Kidney (tissue), 14 donors: ENCODE results near the gene MRM3. TPM values are rescaled to one million over a fixed set of nuclear protein-coding genes. Genes with fewer than 3 reads are reported as not detected.

Source experiments
- DNase-seq, 5 donors: peaks; one replicate each; pipeline ENCODE4 v3.0.0-alpha.2; 2013 to 2020
- FAIRE-seq: peaks from 2 replicates; lab custom pipeline; 2012; peaks lifted over from hg19 to GRCh38; lab: Jason Lieb, UNC
- H3K27ac ChIP-seq, 2 donors: one replicate each; pipeline ENCODE4 v1.7.0; 2013; ENCODE audit warnings: low read depth in 2 of 2, low read length in 2 of 2, inconsistent platforms in 1 of 2
- H3K27me3 ChIP-seq: one replicate; pipeline ENCODE4 v1.7.1; 2013; ENCODE audit warnings: low read length, inconsistent platforms; ENCODE audit not compliant: control insufficient read depth, insufficient read depth
- H3K36me3 ChIP-seq, 3 donors: one replicate each; pipeline versions ENCODE4 v1.7.0 to v1.7.1; 2013; ENCODE audit warnings: low read length in 3 of 3, control low read depth in 1 of 3, inconsistent platforms in 1 of 3; ENCODE audit not compliant: insufficient read depth in 3 of 3, control insufficient read depth in 2 of 3
- H3K4me1 ChIP-seq, 3 donors: one replicate each; pipeline versions ENCODE4 v1.7.0 to v1.7.1; 2013; ENCODE audit warnings: low read length in 3 of 3, inconsistent platforms in 1 of 3, low read depth in 1 of 3; ENCODE audit not compliant: control insufficient read depth in 2 of 3, insufficient read depth in 2 of 3
- H3K4me3 ChIP-seq, 3 donors: one replicate each; pipeline versions ENCODE4 v1.7.0 to v1.8.1; 2013; ENCODE audit warnings: low read length in 3 of 3, control low read depth in 1 of 3, inconsistent platforms in 1 of 3
- H3K9ac ChIP-seq, 3 donors: one replicate each; pipeline versions ENCODE4 v1.7.0 to v1.7.1; 2013; ENCODE audit warnings: low read length in 3 of 3, control low read depth in 1 of 3, inconsistent platforms in 1 of 3
- H3K9me3 ChIP-seq, 3 donors: one replicate each; pipeline versions ENCODE4 v1.7.0 to v1.7.1; 2013; ENCODE audit warnings: low read length in 3 of 3, control low read depth in 1 of 3, inconsistent platforms in 1 of 3; ENCODE audit not compliant: control insufficient read depth in 2 of 3, insufficient read depth in 1 of 3
- CTCF ChIP-seq: IDR thresholded peaks from 3 replicates; pipeline ENCODE4 v1.5.1; 2012; ENCODE audit warnings: mild to moderate bottlenecking, moderate library complexity, borderline replicate concordance; ENCODE audit not compliant: insufficient read depth; ENCODE audit errors: extremely low read depth
- intact Hi-C: fragments of 100-400 bp; cut with DNase I; formaldehyde crosslinking; loops from one replicate; pipeline ENCODE4 v1.11.1; 2022
- polyA plus RNA-seq: library from polyadenylated mRNA; stranded (reverse); fragments of 350-450 nt; fragmentation: Illumina TruSeq; extraction: RNeasy Lipid Tissue Mini Kit (QIAGEN cat#74804); gene quantifications from one replicate; pipeline ENCODE4 v1.2.3, GENCODE V29; 2014; ENCODE audit warnings: low read depth, low replicate concordance; ENCODE audit not compliant: insufficient read depth
- total RNA-seq: library from RNA; stranded (reverse); fragmentation: NEBNext Ultra II Directional; extraction: Animal tissue kit (Norgen Biotek cat#: 25700); gene quantifications from one replicate; pipeline ENCODE4 v1.2.1, GENCODE V29; 2021
- donor health status: control.
- donor health status: control.
- donor health status: control.
- donor health status: control.
- donor health status: control.
- donor health status: DM: yes; HTN: yes; CAD: no.
- donor health status: Normal renal cell carcinoma (clear cell type).

The MRM3 gene
- total and polyA plus RNA-seq, 2 donors from 2014 or later = 14.4 to 21.3 TPM

GRCh38 chr17:773467-774312, 8.5 kb upstream of the MRM3 start:
- intact Hi-C loops = no loop called here
- H3K36me3 ChIP-seq = peaks cover 15 to 50% (median 48%) of the 10 kb centered on the region in 3 donors
- no peak for FAIRE-seq

GRCh38 chr17:774313-774584, 7.9 kb upstream of the MRM3 start:
- FAIRE-seq (no peak), DNase-seq (no peak)
- H3K9me3 ChIP-seq = no peaks in the 10 kb centered on the region
- no peak overlapping the region for H3K27ac ChIP-seq
- no peak overlapping the region for H3K9ac ChIP-seq
- H3K4me3 ChIP-seq = no peak overlapping the region
- H3K36me3 ChIP-seq = peaks cover 15 to 47% (median 43%) of the 10 kb centered on the region in 3 donors
- H3K4me1 ChIP-seq = no peaks in the 10 kb centered on the region
- no peaks in the 10 kb centered on the region for H3K27me3 ChIP-seq
- no peak for TF ChIP-seq CTCF
- intact Hi-C loops = no loop called here

More at GRCh38 chr17:773467-774312, 8.5 kb upstream of the MRM3 start:
- Histone ChIP-seq H3K4me3 (no peak overlapping the region), H3K4me1 (no peaks in the 10 kb centered on the region), H3K9me3 (no peaks in the 10 kb centered on the region), H3K27ac (no peak overlapping the region), H3K9ac (no peak overlapping the region), H3K27me3 (no peaks in the 10 kb centered on the region)
- no peak for TF ChIP-seq CTCF
- no peak for DNase-seq

GRCh38 chr17:778096-778495, 4.1 kb upstream of the MRM3 start:
- Histone ChIP-seq H3K9ac (no peak overlapping the region), H3K36me3 (peaks cover 7 to 29% (median 22%) of the 10 kb centered on the region in 3 donors), H3K9me3 (no peaks in the 10 kb centered on the region), H3K27me3 (no peaks in the 10 kb centered on the region), H3K4me1 (peaks cover 2 to 6% (median 4%) of the 10 kb centered on the region in 3 donors), H3K4me3 (no peak overlapping the region), H3K27ac (no peak overlapping the region)
- intact Hi-C loops = no loop called here
- no peak for FAIRE-seq
- no peak for TF ChIP-seq CTCF
- no peak for DNase-seq
